ENCODE measurements around the gene LRMDA.
"Not testable (repeated sequence)": the region's sequence is repeated elsewhere in the genome, so short reads cannot be mapped to it uniquely, and the experiment has no call there.

LRMDA gene

GRCh38 chr10:75744261-75744660 is 312.8 kb downstream of the LRMDA start:
- Histone ChIP-seq H2AFZ (ENCODE audit: low read length) (peak overlapping the region; percentile 45), H3K9ac (ENCODE audit: low read depth, low read length, poor library complexity, severe bottlenecking) (peak overlapping the region; percentile 14), H3K79me2 (ENCODE audit: insufficient read depth, low read length) (no peaks in the 10 kb centered on the region), H4K20me1 (ENCODE audit: insufficient read depth, low read length, poor library complexity, severe bottlenecking) (no peaks in the 10 kb centered on the region), H3K9me3 (ENCODE audit: insufficient read depth, low read depth, low read length) (no peaks in the 10 kb centered on the region), H3K4me3 (ENCODE audit: low read length, poor library complexity, severe bottlenecking) (no peak overlapping the region), H3K9me2 (replicated peaks; ENCODE audit: low read depth, low read length) (no peaks in the 10 kb centered on the region), H3K27me3 (ENCODE audit: insufficient read depth, low read length, poor library complexity, severe bottlenecking) (no peaks in the 10 kb centered on the region), H3K4me1 (ENCODE audit: insufficient read depth, low read length, poor library complexity, severe bottlenecking) (peaks cover 76% of the 10 kb centered on the region), H3F3A (ENCODE audit: low read depth) (peaks cover 18% of the 10 kb centered on the region; the same call in 1 of the 2 replicates), H3K36me3 (ENCODE audit: insufficient read depth, low read length) (no peaks in the 10 kb centered on the region), H3K4me2 (ENCODE audit: low read depth, low read length, poor library complexity, severe bottlenecking) (peak overlapping the region; percentile 23)
- TF ChIP-seq CTCF (conservative IDR thresholded peaks at IDR 0.05; ENCODE audit: low read length) (no peak), EZH2phosphoT487 (IDR thresholded peaks at IDR 0.05; ENCODE audit: borderline replicate concordance) (no peak)

GRCh38 chr10:75746356-75746755 is 314.9 kb downstream of the LRMDA start:
- no peak overlapping the region for H3K4me2 ChIP-seq (ENCODE audit: low read depth, low read length, poor library complexity, severe bottlenecking)
- no peak for TF ChIP-seq EZH2phosphoT487 (IDR thresholded peaks at IDR 0.05; ENCODE audit: borderline replicate concordance)
- no peak for TF ChIP-seq CTCF (conservative IDR thresholded peaks at IDR 0.05; ENCODE audit: low read length)
- no peaks in the 10 kb centered on the region for H3K9me2 ChIP-seq (replicated peaks; ENCODE audit: low read depth, low read length)
- no peak overlapping the region for H3K4me3 ChIP-seq (ENCODE audit: low read length, poor library complexity, severe bottlenecking)
- H3K27me3 ChIP-seq (ENCODE audit: insufficient read depth, low read length, poor library complexity, severe bottlenecking), result no peaks in the 10 kb centered on the region
- no peaks in the 10 kb centered on the region for H3K36me3 ChIP-seq (ENCODE audit: insufficient read depth, low read length)
- no peaks in the 10 kb centered on the region for H3K9me3 ChIP-seq (ENCODE audit: insufficient read depth, low read depth, low read length)
- H3K79me2 ChIP-seq (ENCODE audit: insufficient read depth, low read length), result no peaks in the 10 kb centered on the region
- peaks cover 56% of the 10 kb centered on the region for H3K4me1 ChIP-seq (ENCODE audit: insufficient read depth, low read length, poor library complexity, severe bottlenecking)
- peak overlapping the region; percentile 5 for H3K9ac ChIP-seq (ENCODE audit: low read depth, low read length, poor library complexity, severe bottlenecking)
- no peaks in the 10 kb centered on the region for H4K20me1 ChIP-seq (ENCODE audit: insufficient read depth, low read length, poor library complexity, severe bottlenecking)
- H3F3A ChIP-seq (ENCODE audit: low read depth), result peaks cover 4% of the 10 kb centered on the region; the same call in 1 of the 2 replicates
- H2AFZ ChIP-seq (ENCODE audit: low read length), result peak overlapping the region; percentile 7; the same call in 1 of the 2 replicates

GRCh38 chr10:75750093-75750875 is 318.9 kb downstream of the LRMDA start:
- not testable (repeated sequence) for H3K4me2 ChIP-seq (ENCODE audit: low read depth, low read length, poor library complexity, severe bottlenecking); H3K9me2 ChIP-seq (replicated peaks; ENCODE audit: low read depth, low read length); H3K4me3 ChIP-seq (ENCODE audit: low read length, poor library complexity, severe bottlenecking); H3K27me3 ChIP-seq (ENCODE audit: insufficient read depth, low read length, poor library complexity, severe bottlenecking); H3K36me3 ChIP-seq (ENCODE audit: insufficient read depth, low read length); H3K9me3 ChIP-seq (ENCODE audit: insufficient read depth, low read depth, low read length); H3K79me2 ChIP-seq (ENCODE audit: insufficient read depth, low read length); H3F3A ChIP-seq (ENCODE audit: low read depth); H3K9ac ChIP-seq (ENCODE audit: low read depth, low read length, poor library complexity, severe bottlenecking); H2AFZ ChIP-seq (ENCODE audit: low read length); H4K20me1 ChIP-seq (ENCODE audit: insufficient read depth, low read length, poor library complexity, severe bottlenecking)
- peaks cover 23% of the 10 kb centered on the region for H3K4me1 ChIP-seq (ENCODE audit: insufficient read depth, low read length, poor library complexity, severe bottlenecking)

- no peak overlapping the region for H3K4me3 ChIP-seq (ENCODE audit: low read length, poor library complexity, severe bottlenecking)
- no peak overlapping the region for H3K4me2 ChIP-seq (ENCODE audit: low read depth, low read length, poor library complexity, severe bottlenecking)
- no peak overlapping the region for H3K9ac ChIP-seq (ENCODE audit: low read depth, low read length, poor library complexity, severe bottlenecking)
- TF ChIP-seq CTCF (conservative IDR thresholded peaks at IDR 0.05; ENCODE audit: low read length) (no peak), EZH2phosphoT487 (IDR thresholded peaks at IDR 0.05; ENCODE audit: borderline replicate concordance) (no peak)
- no peaks in the 10 kb centered on the region for H3F3A ChIP-seq (ENCODE audit: low read depth)
- H3K79me2 ChIP-seq (ENCODE audit: insufficient read depth, low read length), result no peaks in the 10 kb centered on the region
- no peaks in the 10 kb centered on the region for H3K27me3 ChIP-seq (ENCODE audit: insufficient read depth, low read length, poor library complexity, severe bottlenecking)
- no peaks in the 10 kb centered on the region for H3K36me3 ChIP-seq (ENCODE audit: insufficient read depth, low read length)
- no peaks in the 10 kb centered on the region for H3K9me2 ChIP-seq (replicated peaks; ENCODE audit: low read depth, low read length)
- H3K4me1 ChIP-seq (ENCODE audit: insufficient read depth, low read length, poor library complexity, severe bottlenecking), result peaks cover 16% of the 10 kb centered on the region
- H2AFZ ChIP-seq (ENCODE audit: low read length), result no peak overlapping the region
- H4K20me1 ChIP-seq (ENCODE audit: insufficient read depth, low read length, poor library complexity, severe bottlenecking), result no peaks in the 10 kb centered on the region
- H3K9me3 ChIP-seq (ENCODE audit: insufficient read depth, low read depth, low read length), result no peaks in the 10 kb centered on the region
Observed at GRCh38 chr10:75751232-75751631, 319.8 kb downstream of the LRMDA start.

All from Loucy (cell line).